Measurements from ENCODE around the gene MORN1.

GRCh38 chr1:2377751-2378440 is 13.5 kb downstream of the MORN1 start:
- TF ChIP-seq CTCF (optimal IDR thresholded peaks at IDR 0.05 in 1 of 3, IDR thresholded peaks at IDR 0.05 in 1 of 3, conservative IDR thresholded peaks at IDR 0.05 in 1 of 3; ENCODE audit: extremely low read depth in 1 of 3, insufficient read depth in 2 of 3, low read length in 3 of 3) (no peak), EZH2 (IDR thresholded peaks at IDR 0.05; ENCODE audit: low read length) (no peak)
